ENCODE measurements around the gene DNAH1.

Gene DNAH1

GRCh38 chr3:52291508-52292181 is 24.5 kb upstream of the DNAH1 start:
- DNase-seq = peak; percentile 36 to 48

- DNase-seq = no peak
These were observed 23.7 kb upstream of the DNAH1 start for GRCh38 chr3:52292247-52293065.

GRCh38 chr3:52293491-52294319 is 22.4 kb upstream of the DNAH1 start:
- no peak for DNase-seq

GRCh38 chr3:52294320-52295150 is 21.6 kb upstream of the DNAH1 start:
- DNase-seq = no peak

GRCh38 chr3:52295671-52296208 is 20.4 kb upstream of the DNAH1 start:
- DNase-seq = no peak

GRCh38 chr3:52297242-52298148 is 18.6 kb upstream of the DNAH1 start:
- DNase-seq = no peak

GRCh38 chr3:52298149-52299098 is 17.7 kb upstream of the DNAH1 start:
- DNase-seq = no peak

- no peak for DNase-seq
These were observed 16.8 kb upstream of the DNAH1 start for GRCh38 chr3:52299247-52299878.

GRCh38 chr3:52299879-52300611 is 16.1 kb upstream of the DNAH1 start:
- DNase-seq = no peak

GRCh38 chr3:52302426-52303145 is 13.5 kb upstream of the DNAH1 start:
- DNase-seq = no peak

- DNase-seq = no peak
These were observed 12.3 kb upstream of the DNAH1 start for GRCh38 chr3:52303811-52304210.

GRCh38 chr3:52305926-52306325 is 10.2 kb upstream of the DNAH1 start:
- DNase-seq = no peak

- no peak for DNase-seq
These were observed 9.1 kb upstream of the DNAH1 start for GRCh38 chr3:52306978-52307377.

GRCh38 chr3:52308308-52308707 is 7.8 kb upstream of the DNAH1 start:
- no peak for DNase-seq

GRCh38 chr3:52310861-52311575 is 5.1 kb upstream of the DNAH1 start:
- peak; percentile 10 to 26 for DNase-seq

GRCh38 chr3:52311576-52312119 is 4.5 kb upstream of the DNAH1 start:
- no peak for DNase-seq

GRCh38 chr3:52313188-52313773 is 2.8 kb upstream of the DNAH1 start:
- DNase-seq = no peak

Measured in activated CD4-positive, alpha-beta T cell treated with anti-CD3 and anti-CD28 coated beads for 4 hours (primary cell).